Hepatocyte (in vitro differentiated cells): ENCODE measurements around the gene TLR8. TPM values are rescaled to one million over a fixed set of nuclear protein-coding genes. Genes with fewer than 3 reads are reported as not detected.

Experiments used
- DNase-seq: peaks from one replicate; pipeline ENCODE4 v3.0.0-alpha.2; 2016; ENCODE audit warnings: low spot score
- H2AFZ ChIP-seq: fragments of 200-600 bp; sonication (generic); 2 replicates; pipeline ENCODE4 v1.6.0; 2016; ENCODE audit warnings: antibody characterized with exemption, mild to moderate bottlenecking
- H3K27ac ChIP-seq: fragments of 200-600 bp; sonication (generic); 2 replicates; pipeline ENCODE4 v1.5.1; 2016; ENCODE audit warnings: mild to moderate bottlenecking
- H3K27me3 ChIP-seq: fragments of 200-600 bp; sonication (generic); 2 replicates; pipeline ENCODE4 v1.6.1; 2016
- H3K36me3 ChIP-seq: fragments of 200-600 bp; sonication (generic); replicated peaks from 2 replicates; pipeline ENCODE4 v1.5.1; 2016; ENCODE audit warnings: low read depth; ENCODE audit not compliant: insufficient read depth
- H3K4me1 ChIP-seq: fragments of 200-600 bp; sonication (generic); 2 replicates; pipeline ENCODE4 v1.5.1; 2016; ENCODE audit warnings: mild to moderate bottlenecking, moderate library complexity; ENCODE audit not compliant: insufficient read depth
- H3K4me2 ChIP-seq: fragments of 200-600 bp; sonication (generic); 2 replicates; pipeline ENCODE4 v1.6.0; 2016
- H3K4me3 ChIP-seq: fragments of 200-600 bp; sonication (generic); 2 replicates; pipeline ENCODE4 v1.5.1; 2016; ENCODE audit warnings: mild to moderate bottlenecking
- H3K79me2 ChIP-seq: fragments of 200-600 bp; sonication (generic); 2 replicates; pipeline ENCODE4 v1.6.0; 2017; ENCODE audit warnings: mild to moderate bottlenecking
- H3K9me2 ChIP-seq: fragments of 200-600 bp; sonication (generic); replicated peaks from 2 replicates; pipeline ENCODE4 v1.6.0; 2017; ENCODE audit warnings: mild to moderate bottlenecking; ENCODE audit not compliant: insufficient read depth
- H3K9me3 ChIP-seq: fragments of 200-600 bp; sonication (generic); 2 replicates; pipeline ENCODE4 v1.5.1; 2016; ENCODE audit warnings: low read depth, mild to moderate bottlenecking
- H4K20me1 ChIP-seq: fragments of 200-600 bp; sonication (generic); 2 replicates; pipeline ENCODE4 v1.6.0; 2016; ENCODE audit warnings: mild to moderate bottlenecking; ENCODE audit not compliant: insufficient read depth, poor library complexity, severe bottlenecking
- EZH2 ChIP-seq: fragments of 200-600 bp; sonication (generic); IDR thresholded peaks from 2 replicates; pipeline ENCODE4 v1.6.1; 2016; ENCODE audit warnings: antibody characterized with exemption, mild to moderate bottlenecking, borderline replicate concordance
- EZH2phosphoT487 ChIP-seq: fragments of 200-600 bp; sonication (generic); IDR thresholded peaks from one replicate; pipeline ENCODE4 v1.6.1; 2018; ENCODE audit warnings: antibody characterized with exemption, mild to moderate bottlenecking, low read depth, moderate library complexity; ENCODE audit not compliant: unreplicated experiment, severe bottlenecking
- WGBS: methylation state at CpG from one replicate; pipeline ENCODE4 v1.1.6; 2016; ENCODE audit warnings: low lambda C conversion rate; ENCODE audit errors: missing lambda C conversion rate; 5-methylcytosine and 5-hydroxymethylcytosine counted together
- polyA plus RNA-seq: library from polyadenylated mRNA; unstranded; fragments of >200 nt; fragmentation: Nextera tagmentation; extraction: Ambion mirVana; gene quantifications from 2 replicates; pipeline ENCODE4 v1.2.1, GENCODE V29; 2016
- total RNA-seq: library from RNA; depleted of rRNA; stranded (reverse); fragments of >200 nt; gene quantifications from 2 replicates; pipeline ENCODE4 v1.2.3, GENCODE V29; 2014
- TF ChIP-seq, protein P1 (sequence below): fragments of 200-600 bp; sonication (generic); IDR thresholded peaks from 2 replicates; pipeline ENCODE4 v1.5.1; 2016; ENCODE audit warnings: antibody characterized with exemption, mild to moderate bottlenecking; ENCODE audit not compliant: poor library complexity

The TLR8 gene
- total and polyA plus RNA-seq, 2 experiments from 2014 or later, result 0.07 TPM; not detected in 1

DNA sequence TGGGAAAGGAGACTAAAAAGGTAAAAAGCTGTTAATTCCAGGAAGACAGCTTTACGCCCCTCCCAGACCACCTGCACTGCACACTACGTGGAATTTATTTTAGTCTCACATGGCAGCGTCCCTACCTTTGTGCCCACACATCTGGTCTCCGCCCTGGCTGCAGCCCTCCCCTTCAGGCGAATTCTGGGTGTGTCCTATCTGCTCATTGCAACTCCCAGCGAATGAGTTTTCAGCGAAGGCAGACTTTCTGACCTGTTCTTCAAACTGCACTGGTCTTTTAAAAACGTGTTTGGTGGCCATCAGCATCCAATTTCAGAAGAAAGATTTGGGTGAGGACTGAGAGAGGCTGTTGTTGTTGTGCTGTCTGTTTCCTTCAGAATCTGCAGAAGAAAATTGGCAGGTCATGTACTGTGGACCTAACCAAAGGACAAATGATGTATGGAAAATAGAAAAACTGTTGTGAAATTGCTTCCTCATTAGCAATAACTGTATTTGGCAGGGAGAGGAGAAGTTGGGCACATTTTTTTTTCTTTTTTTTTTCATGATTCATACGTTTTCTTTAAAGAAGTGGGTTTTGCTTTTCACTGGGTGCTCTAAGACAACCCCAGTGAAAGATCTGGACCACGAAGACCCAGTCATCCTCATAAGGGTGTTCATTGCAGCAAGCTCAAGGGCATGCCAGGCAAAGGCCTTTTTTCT, 4.2 kb downstream of the TLR8 start:
- no peak overlapping the region for H2AFZ ChIP-seq
- no peaks in the 10 kb centered on the region for H3K9me2 ChIP-seq
- H4K20me1 ChIP-seq, result no peaks in the 10 kb centered on the region
- no peak overlapping the region for H3K4me3 ChIP-seq
- H3K27me3 ChIP-seq, result no peaks in the 10 kb centered on the region
- H3K27ac ChIP-seq, result no peak overlapping the region
- WGBS, result 62% methylated on average over 10 of the region's 10 CpGs
- H3K79me2 ChIP-seq, result no peaks in the 10 kb centered on the region
- H3K4me1 ChIP-seq, result no peaks in the 10 kb centered on the region
- H3K4me2 ChIP-seq, result no peak overlapping the region
- no peak for DNase-seq
- H3K9me3 ChIP-seq, result no peaks in the 10 kb centered on the region
- no peaks in the 10 kb centered on the region for H3K36me3 ChIP-seq
- TF ChIP-seq, protein P1, sequence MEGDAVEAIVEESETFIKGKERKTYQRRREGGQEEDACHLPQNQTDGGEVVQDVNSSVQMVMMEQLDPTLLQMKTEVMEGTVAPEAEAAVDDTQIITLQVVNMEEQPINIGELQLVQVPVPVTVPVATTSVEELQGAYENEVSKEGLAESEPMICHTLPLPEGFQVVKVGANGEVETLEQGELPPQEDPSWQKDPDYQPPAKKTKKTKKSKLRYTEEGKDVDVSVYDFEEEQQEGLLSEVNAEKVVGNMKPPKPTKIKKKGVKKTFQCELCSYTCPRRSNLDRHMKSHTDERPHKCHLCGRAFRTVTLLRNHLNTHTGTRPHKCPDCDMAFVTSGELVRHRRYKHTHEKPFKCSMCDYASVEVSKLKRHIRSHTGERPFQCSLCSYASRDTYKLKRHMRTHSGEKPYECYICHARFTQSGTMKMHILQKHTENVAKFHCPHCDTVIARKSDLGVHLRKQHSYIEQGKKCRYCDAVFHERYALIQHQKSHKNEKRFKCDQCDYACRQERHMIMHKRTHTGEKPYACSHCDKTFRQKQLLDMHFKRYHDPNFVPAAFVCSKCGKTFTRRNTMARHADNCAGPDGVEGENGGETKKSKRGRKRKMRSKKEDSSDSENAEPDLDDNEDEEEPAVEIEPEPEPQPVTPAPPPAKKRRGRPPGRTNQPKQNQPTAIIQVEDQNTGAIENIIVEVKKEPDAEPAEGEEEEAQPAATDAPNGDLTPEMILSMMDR, result no peak
- no peak for TF ChIP-seq EZH2phosphoT487
- TF ChIP-seq EZH2, result no peak

DNA sequence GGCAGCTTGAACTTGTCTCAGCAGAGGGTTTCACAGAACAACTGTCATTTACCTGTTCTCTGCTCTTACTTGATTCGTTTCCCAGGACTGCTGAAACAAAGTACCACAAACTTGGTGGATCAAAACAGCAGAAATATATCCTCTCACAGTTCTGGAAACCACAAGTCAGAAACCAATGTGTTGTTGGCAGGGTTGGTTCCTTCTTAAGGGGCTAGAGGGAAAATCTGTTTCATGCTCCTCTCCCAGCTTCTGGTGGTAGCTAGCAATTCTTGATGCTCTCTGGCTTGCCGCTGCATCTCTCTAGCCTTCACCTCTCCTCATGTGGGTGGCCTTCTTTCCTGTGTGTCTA, 4.7 kb downstream of the TLR8 start:
- Histone ChIP-seq H3K9me2 (no peaks in the 10 kb centered on the region), H3K9me3 (no peaks in the 10 kb centered on the region), H2AFZ (no peak overlapping the region), H3K4me3 (no peak overlapping the region), H3K27ac (no peak overlapping the region), H4K20me1 (no peaks in the 10 kb centered on the region), H3K4me2 (no peak overlapping the region), H3K79me2 (no peaks in the 10 kb centered on the region), H3K27me3 (no peaks in the 10 kb centered on the region), H3K36me3 (no peaks in the 10 kb centered on the region), H3K4me1 (no peaks in the 10 kb centered on the region)
- 70% methylated on average over 2 of the region's 2 CpGs for WGBS
- DNase-seq, result no peak
- TF ChIP-seq EZH2 (no peak), EZH2phosphoT487 (no peak)
- TF ChIP-seq, protein P1, result no peak

DNA sequence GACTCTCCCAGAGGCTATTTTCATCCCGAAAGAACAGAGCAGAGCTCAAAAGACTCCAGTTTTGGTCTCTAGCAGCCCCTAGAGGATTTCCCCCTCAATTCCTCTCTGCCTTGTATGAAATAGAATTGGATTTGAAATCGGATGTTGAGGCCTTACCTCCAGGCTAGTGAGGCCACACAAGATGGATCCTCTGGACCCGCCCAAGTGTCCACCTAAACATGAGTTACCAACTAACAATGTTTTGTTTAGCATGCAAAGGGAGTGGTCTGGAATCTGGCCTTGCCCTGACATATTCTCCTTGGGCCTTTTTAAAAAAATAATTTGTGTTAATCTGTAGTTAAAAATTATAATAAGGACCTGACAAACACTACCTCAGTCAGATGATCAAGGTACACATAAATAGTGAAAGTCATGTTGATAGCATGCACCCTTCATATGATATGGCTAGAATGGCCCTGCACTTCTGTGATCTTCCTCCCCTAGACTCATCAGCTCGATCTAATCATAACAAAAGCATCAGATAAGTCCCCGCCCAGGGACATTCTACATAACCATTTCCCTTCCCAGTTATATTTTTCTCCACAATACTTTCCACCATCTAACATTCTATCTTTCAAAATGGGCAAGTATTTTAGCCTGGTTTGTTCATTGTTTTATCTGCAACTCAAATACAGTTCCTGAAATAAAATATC, 6.5 kb downstream of the TLR8 start:
- no peaks in the 10 kb centered on the region for H3K9me3 ChIP-seq
- no peaks in the 10 kb centered on the region for H3K9me2 ChIP-seq
- H4K20me1 ChIP-seq, result no peaks in the 10 kb centered on the region
- H3K79me2 ChIP-seq, result no peaks in the 10 kb centered on the region
- no peak for DNase-seq
- no peak overlapping the region for H3K27ac ChIP-seq
- no peaks in the 10 kb centered on the region for H3K4me1 ChIP-seq
- no peak overlapping the region for H2AFZ ChIP-seq
- H3K27me3 ChIP-seq, result no peaks in the 10 kb centered on the region
- TF ChIP-seq, protein P1, result no peak
- no peak for TF ChIP-seq EZH2phosphoT487
- TF ChIP-seq EZH2, result no peak
- no peaks in the 10 kb centered on the region for H3K36me3 ChIP-seq
- no peak overlapping the region for H3K4me3 ChIP-seq
- H3K4me2 ChIP-seq, result no peak overlapping the region
- 69% methylated on average over 5 of the region's 5 CpGs for WGBS
